ENCODE data around the gene DBN1. TPM values are rescaled to one million over a fixed set of nuclear protein-coding genes. Genes with fewer than 3 reads are reported as not detected.

Gene DBN1
- total and polyA plus RNA-seq, 9 of the 15 experiments (the other 6 are each of a cell fraction or from before 2014, with no cell fraction given), result 0.25 to 87.2 (median 27.9) TPM

- TF ChIP-seq E2F1 (CRISPR knock-in tag; IDR thresholded peaks at IDR 0.05) (0 out of 2 replicates have a peak, but pooled peaks have one; percentile 17), ZFP30 (CRISPR knock-in tag; IDR thresholded peaks at IDR 0.05; ENCODE audit: borderline replicate concordance) (no peak), DLX4 (CRISPR knock-in tag; IDR thresholded peaks at IDR 0.05) (no peak), ZHX1 (conservative IDR thresholded peaks at IDR 0.05; ENCODE audit: low read length) (no peak), ZNF586 (CRISPR knock-in tag; conservative IDR thresholded peaks at IDR 0.05) (no peak), ZNF444 (CRISPR knock-in tag; IDR thresholded peaks at IDR 0.05) (no peak), SETDB1 (IDR thresholded peaks at IDR 0.05; ENCODE audit: low read length) (no peak), RB1 (IDR thresholded peaks at IDR 0.05; ENCODE audit: low read depth) (peak; percentile 61), CHAMP1 (IDR thresholded peaks at IDR 0.05) (no peak), CEBPB (tag; IDR thresholded peaks at IDR 0.05) (no peak), ZNF41 (CRISPR knock-in tag; conservative IDR thresholded peaks at IDR 0.05) (no peak), CREBBP (IDR thresholded peaks at IDR 0.05; ENCODE audit: low read depth, low read length) (no peak), ZBTB33 (CRISPR knock-in tag; IDR thresholded peaks at IDR 0.05) (peak; percentile 59; the same call in 1 of the 2 replicates), ATF2 (CRISPR knock-in tag; IDR thresholded peaks at IDR 0.05) (no peak), MAZ (CRISPR knock-in tag; conservative IDR thresholded peaks at IDR 0.05 in 1 of 2, IDR thresholded peaks at IDR 0.05 in 1 of 2) (peak; percentile 68 to 73; a peak in 3 of 4 replicates), POLR3A (IDR thresholded peaks at IDR 0.05; ENCODE audit: borderline replicate concordance, extremely low read depth, insufficient read depth, insufficient read length) (no peak)
These were observed 47.5 kb downstream of the DBN1 start (continued) for GRCh38 chr5:177425801-177426565.

All from K562 (cell line).